Esophagus muscularis mucosa (tissue), 4 donors: ENCODE measurements around the gene ETV6. TPM values are rescaled to one million over a fixed set of nuclear protein-coding genes. Genes with fewer than 3 reads are reported as not detected.
A peak's percentile ranks its signal among the peaks of the same experiment; 100 is the strongest.

Source experiments
- DNase-seq: peaks from one replicate; pipeline ENCODE4 v3.0.0-alpha.2; 2017; ENCODE audit errors: extremely low spot score
- H3K27ac ChIP-seq, 4 donors: fragments of 200-600 bp; sonication (generic); replicated peaks in 1 of 4; 1 replicate in 3 of 4; 2 replicates in 1 of 4; pipeline ENCODE4 v1.5.1; 2016 to 2019; ENCODE audit warnings: mild to moderate bottlenecking in 1 of 4
- H3K27me3 ChIP-seq, 4 donors: fragments of 200-600 bp; sonication (generic); one replicate each; pipeline versions ENCODE4 v1.5.1 to v1.6.0; 2016 to 2019
- H3K36me3 ChIP-seq, 4 donors: fragments of 200-600 bp; sonication (generic); one replicate each; pipeline ENCODE4 v1.5.1; 2016 to 2019
- H3K4me1 ChIP-seq, 4 donors: fragments of 200-600 bp; sonication (generic); one replicate each; pipeline ENCODE4 v1.5.1; 2016 to 2019
- H3K4me3 ChIP-seq, 4 donors: fragments of 200-600 bp; sonication (generic); 1 replicate in 2 of 4; 2 replicates in 2 of 4; pipeline ENCODE4 v1.5.1; 2016 to 2019; ENCODE audit warnings: mild to moderate bottlenecking in 4 of 4, moderate library complexity in 1 of 4
- H3K9me3 ChIP-seq, 4 donors: fragments of 200-600 bp; sonication (generic); 1 replicate in 3 of 4; 2 replicates in 1 of 4; pipeline ENCODE4 v1.5.1; 2016 to 2019
- CTCF ChIP-seq, 3 experiments: fragments of 200-600 bp in 2 of 3; fragments of 450-650 bp in 1 of 3; sonication (generic) in 2 of 3; IDR thresholded peaks; one replicate each; pipeline ENCODE4 v1.5.1; 2017 to 2019; ENCODE audit warnings: antibody characterized with exemption in 3 of 3, mild to moderate bottlenecking in 2 of 3, moderate library complexity in 1 of 3
- EP300 ChIP-seq: sonication (generic); formaldehyde crosslinking; IDR thresholded peaks from one replicate; pipeline ENCODE4 v1.6.1; 2017; ENCODE audit warnings: antibody characterized with exemption
- POLR2A ChIP-seq: fragments of 450-650 bp; IDR thresholded peaks from one replicate; pipeline ENCODE4 v1.6.1; 2017; ENCODE audit warnings: antibody characterized with exemption, moderate library complexity, mild to moderate bottlenecking, low read depth
- POLR2AphosphoS5 ChIP-seq, 2 donors: sonication (generic); formaldehyde crosslinking; IDR thresholded peaks; one replicate each; pipeline ENCODE4 v1.6.1; 2017; ENCODE audit warnings: antibody characterized with exemption in 2 of 2
- WGBS: methylation state at CpG from one replicate; pipeline ENCODE4 v1.1.5; 2018; 5-methylcytosine and 5-hydroxymethylcytosine counted together
- intact Hi-C: fragments of 100-400 bp; cut with DNase I; formaldehyde crosslinking; loops from one replicate; pipeline ENCODE4 v1.15.1; 2023
- total RNA-seq, 4 donors: library from RNA; depleted of rRNA; stranded (reverse); fragments of >200 nt; gene quantifications; one replicate each; pipeline versions ENCODE4 v1.1.0 to v1.2.1, GENCODE V29; 2016

The ETV6 gene
- total RNA-seq, 4 donors from 2014 or later = 22.4 to 29.6 (median 25.3) TPM

GRCh38 chr12:11804130-11804529, 154.7 kb downstream of the ETV6 start:
- 40% methylated on average over 1 of the region's 1 CpG for WGBS
- TF ChIP-seq CTCF (IDR thresholded peaks at IDR 0.05) = no peak
- TF ChIP-seq POLR2AphosphoS5 (IDR thresholded peaks at IDR 0.05) = no peak
- no peak for TF ChIP-seq EP300
- no peak for TF ChIP-seq POLR2A
- H3K27ac ChIP-seq = peak overlapping the region; percentile 37 to 91 (median 40)
- H3K36me3 ChIP-seq = no peaks in the 10 kb centered on the region
- H3K27me3 ChIP-seq = no peaks in the 10 kb centered on the region
- intact Hi-C loops = no loop called here
- no peak for DNase-seq
- H3K4me1 ChIP-seq = peaks cover 1 to 30% (median 26%) of the 10 kb centered on the region in 4 donors
- H3K4me3 ChIP-seq = no peak overlapping the region
- H3K9me3 ChIP-seq = no peaks in the 10 kb centered on the region

GRCh38 chr12:11805043-11805442, 155.6 kb downstream of the ETV6 start:
- Histone ChIP-seq H3K36me3 (no peaks in the 10 kb centered on the region), H3K4me3 (no peak overlapping the region), H3K9me3 (no peaks in the 10 kb centered on the region), H3K27ac (peak overlapping the region; percentile 16 to 91 (median 40)), H3K4me1 (peaks cover 0 to 31% (median 26%) of the 10 kb centered on the region in 4 donors), H3K27me3 (no peaks in the 10 kb centered on the region)
- TF ChIP-seq POLR2AphosphoS5 (IDR thresholded peaks at IDR 0.05) (no peak), CTCF (IDR thresholded peaks at IDR 0.05) (peak in 1 of 3 experiments; percentile 10), POLR2A (no peak), EP300 (no peak)
- DNase-seq = no peak
- 73% methylated on average over 3 of the region's 3 CpGs for WGBS
- intact Hi-C loops = no loop called here

- Histone ChIP-seq H3K9me3 (no peaks in the 10 kb centered on the region), H3K4me3 (no peak overlapping the region), H3K4me1 (peaks cover under 1 to 37% (median 30%) of the 10 kb centered on the region in 4 donors), H3K27ac (peak overlapping the region in 1 of 4 donors; percentile 41), H3K27me3 (no peaks in the 10 kb centered on the region), H3K36me3 (no peaks in the 10 kb centered on the region)
- intact Hi-C loops = no loop called here
- TF ChIP-seq POLR2AphosphoS5 (IDR thresholded peaks at IDR 0.05) = no peak
- no peak for TF ChIP-seq POLR2A
- TF ChIP-seq CTCF (IDR thresholded peaks at IDR 0.05) = no peak
- TF ChIP-seq EP300 = no peak
- DNase-seq = no peak
- WGBS = 78% methylated on average over 3 of the region's 3 CpGs
Measured at GRCh38 chr12:11805680-11806079, 156.2 kb downstream of the ETV6 start.

- TF ChIP-seq POLR2AphosphoS5 (IDR thresholded peaks at IDR 0.05) (no peak), CTCF (IDR thresholded peaks at IDR 0.05) (no peak), EP300 (no peak), POLR2A (no peak)
Measured at GRCh38 chr12:11807458-11807857, 158.0 kb downstream of the ETV6 start.

GRCh38 chr12:11808931-11809330, 159.5 kb downstream of the ETV6 start:
- Histone ChIP-seq H3K36me3 (no peaks in the 10 kb centered on the region), H3K27ac (no peak overlapping the region), H3K27me3 (no peaks in the 10 kb centered on the region), H3K9me3 (no peaks in the 10 kb centered on the region), H3K4me3 (no peak overlapping the region), H3K4me1 (peaks cover 33 to 55% (median 47%) of the 10 kb centered on the region in 4 donors)
- no peak for TF ChIP-seq CTCF (IDR thresholded peaks at IDR 0.05)
- no peak for TF ChIP-seq POLR2AphosphoS5 (IDR thresholded peaks at IDR 0.05)
- TF ChIP-seq EP300 = no peak
- TF ChIP-seq POLR2A = no peak
- intact Hi-C loops = no loop called here
- no peak for DNase-seq
- WGBS = 93% methylated on average over 8 of the region's 8 CpGs

More at GRCh38 chr12:11807458-11807857, 158.0 kb downstream of the ETV6 start:
- no peaks in the 10 kb centered on the region for H3K36me3 ChIP-seq
- no peaks in the 10 kb centered on the region for H3K9me3 ChIP-seq
- intact Hi-C loops = no loop called here
- no peak overlapping the region for H3K27ac ChIP-seq
- peaks cover 18 to 47% (median 38%) of the 10 kb centered on the region in 4 donors for H3K4me1 ChIP-seq
- no peak for DNase-seq
- no peaks in the 10 kb centered on the region for H3K27me3 ChIP-seq
- H3K4me3 ChIP-seq = no peak overlapping the region
